Left lobe of liver (tissue), 2 donors: ENCODE results near the gene ENTPD2. TPM values are rescaled to one million over a fixed set of nuclear protein-coding genes. Genes with fewer than 3 reads are reported as not detected.
A peak's percentile ranks its signal among the peaks of the same experiment; 100 is the strongest.

Experiments
- ATAC-seq: fragments of 200-7000 bp; cut with Tn5 transposase; one replicate; pipeline ENCODE4 v1.9.1; 2020; ENCODE audit warnings: mild to moderate bottlenecking, moderate library complexity
- DNase-seq: peaks from one replicate; pipeline ENCODE4 v3.0.0-alpha.2; 2020; ENCODE audit warnings: low spot score
- total RNA-seq: library from RNA; stranded (reverse); gene quantifications from one replicate; pipeline ENCODE4 v1.2.1, GENCODE V29; 2021
- donor health status: DM: no; HTN: no; CAD: no; lungs with moderate emphysema.
- donor health status: DM: no; HTN: yes; CAD: no.

The ENTPD2 gene
- total RNA-seq, 1 donor from 2014 or later, result 1.7 TPM

DNA sequence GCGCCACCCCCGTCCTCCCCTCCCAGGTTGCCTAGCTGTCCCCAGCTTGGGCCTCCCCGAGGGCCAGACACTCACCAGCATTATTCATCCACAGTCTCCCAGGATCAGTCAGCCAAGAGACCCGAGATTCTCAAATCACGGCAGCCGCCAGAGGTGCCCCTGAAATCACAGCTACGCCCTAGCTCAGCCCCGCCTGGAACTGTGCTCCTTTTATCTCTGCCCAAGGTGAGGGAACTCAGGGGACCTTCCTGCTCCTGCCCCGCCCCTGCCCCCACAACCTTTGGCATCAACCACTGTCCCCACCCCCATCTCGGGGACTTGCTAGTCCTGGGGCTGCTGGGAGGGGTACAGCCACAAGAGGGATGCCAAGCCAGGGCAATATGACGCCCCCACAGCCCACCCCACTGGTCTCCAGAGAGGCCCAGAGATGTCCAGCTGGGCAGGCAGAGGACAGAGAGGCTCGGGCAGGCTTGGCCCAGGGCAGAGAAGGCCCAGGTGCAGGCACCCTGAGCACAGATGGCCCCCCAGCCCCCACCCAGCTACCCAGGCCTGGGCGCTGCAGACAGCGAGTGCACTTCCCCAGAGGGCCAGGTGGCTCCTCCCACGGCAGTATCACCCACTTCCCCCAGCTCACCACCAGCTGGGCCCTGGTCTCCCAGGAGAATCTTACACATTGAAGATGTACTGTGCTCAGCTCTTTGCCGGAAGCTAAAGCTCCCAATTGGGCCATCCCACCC lies 21.8 kb downstream of the ENTPD2 start, which contains the start of gene FUT7:
Gene FUT7 (minus strand): TSS at position 185 of the 737 bp plus-strand sequence. CDS start 97 bp downstream, at position 88.
- ATAC-seq, result no peak
- no peak for DNase-seq

DNA sequence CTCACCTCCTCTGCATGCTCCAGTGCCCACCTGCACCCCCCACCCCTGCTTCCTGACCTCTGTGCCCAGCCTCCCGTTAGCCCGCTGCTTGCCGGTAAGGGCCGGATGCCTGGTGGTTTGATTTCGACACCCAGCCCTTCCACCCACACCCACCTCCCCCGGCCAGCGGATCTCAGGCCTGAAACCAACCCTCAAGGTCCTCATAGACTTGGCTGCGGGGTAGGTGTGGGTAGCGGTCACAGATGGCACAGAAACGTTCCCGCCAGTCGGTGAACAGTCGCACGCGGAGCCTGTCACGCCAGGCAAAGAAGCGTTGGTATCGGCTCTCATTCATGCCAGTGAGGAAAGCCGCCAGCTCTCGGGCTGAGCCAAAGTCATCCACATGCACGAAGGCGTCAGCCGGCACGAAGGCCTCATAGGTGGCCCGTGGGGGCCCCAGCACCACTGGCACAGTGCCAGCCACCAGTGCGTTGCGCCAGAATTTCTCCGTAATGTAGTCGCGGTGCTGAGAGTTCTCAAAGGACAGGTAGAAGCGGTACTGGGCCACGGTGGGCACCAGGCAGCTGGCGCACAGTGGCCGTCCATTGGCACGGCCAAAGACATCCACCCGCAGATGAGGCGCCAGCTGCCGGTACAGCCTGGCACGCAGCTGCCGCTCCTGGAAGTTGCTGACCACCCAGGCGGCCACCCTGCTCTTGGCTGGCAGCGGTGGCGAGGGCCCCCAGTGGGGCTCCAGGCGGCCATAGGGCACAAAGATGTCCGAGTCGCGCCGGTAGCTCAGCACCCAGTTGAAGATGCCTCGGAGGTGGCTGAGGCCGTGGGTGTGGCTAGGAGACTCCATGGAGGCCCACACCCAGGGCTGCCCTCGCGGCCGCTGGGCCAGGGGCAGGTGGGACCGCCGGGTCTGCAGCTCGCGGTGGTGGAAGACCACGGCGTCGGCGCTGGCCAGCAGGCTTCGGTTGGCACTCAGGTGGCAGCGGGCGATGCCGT lies 23.0 kb downstream of the ENTPD2 start:
- DNase-seq (no peak), ATAC-seq (no peak)

GRCh38 chr9:137030006-137030405 lies 23.9 kb downstream of the ENTPD2 start:
- ATAC-seq (no peak), DNase-seq (no peak)

DNA sequence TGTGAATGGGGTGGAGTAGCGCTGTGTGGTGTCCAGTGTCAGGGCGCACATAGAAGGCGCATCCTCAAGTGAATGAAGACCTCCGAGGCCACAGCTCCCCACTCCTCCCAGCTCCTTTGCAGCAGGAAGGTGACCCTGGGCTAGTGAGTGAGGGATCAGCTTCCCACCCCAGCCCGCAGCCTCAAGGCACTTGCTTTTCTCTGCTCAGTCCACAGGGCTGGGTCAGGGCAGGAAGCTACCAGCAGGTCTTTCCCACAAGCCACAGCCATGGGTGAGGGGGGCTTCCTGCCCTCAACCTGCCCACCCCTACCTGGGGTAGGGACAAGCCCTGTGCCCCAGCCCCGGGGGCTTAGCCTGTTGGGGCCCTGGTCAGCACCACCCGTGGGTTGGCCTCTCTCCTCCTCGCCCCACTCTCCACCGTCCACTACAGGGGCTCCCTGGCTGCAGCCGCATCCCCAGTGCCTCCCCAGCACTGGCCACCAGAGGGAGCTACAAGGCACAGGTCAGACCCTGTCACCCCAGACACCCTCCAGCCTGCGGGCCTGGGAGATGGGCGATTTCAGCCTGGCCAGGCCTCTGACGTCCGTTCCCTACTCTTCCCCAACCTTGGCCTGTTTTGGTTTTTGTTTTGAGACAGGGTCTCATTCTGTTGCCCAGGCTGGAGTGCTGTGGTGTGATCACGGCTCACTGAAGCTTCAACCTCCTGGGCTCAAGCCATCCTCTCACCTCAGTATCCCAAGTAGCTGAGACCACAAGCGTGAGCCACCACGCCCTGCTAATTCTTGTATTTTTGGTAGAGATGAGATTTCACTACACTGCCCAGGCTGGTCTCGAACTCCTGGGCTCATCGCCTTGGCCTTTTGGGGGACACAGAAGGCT lies 24.6 kb downstream of the ENTPD2 start:
- ATAC-seq (peak; percentile 53), DNase-seq (peak; percentile 78)

GRCh38 chr9:137028263-137029057 lies 25.4 kb downstream of the ENTPD2 start:
- DNase-seq, result peak; percentile 76
- ATAC-seq, result peak; percentile 56

- ATAC-seq, result peak; percentile 10
- DNase-seq, result no peak
Measured at GRCh38 chr9:137027369-137028262, 26.2 kb downstream of the ENTPD2 start, which contains the start of gene ABCA2. ABCA2 (minus strand) TSS chr9:137028237; CDS start chr9:137028140, 97 bp downstream.

GRCh38 chr9:137026828-137027227 lies 27.0 kb downstream of the ENTPD2 start:
- peak; percentile 89 for DNase-seq

DNA sequence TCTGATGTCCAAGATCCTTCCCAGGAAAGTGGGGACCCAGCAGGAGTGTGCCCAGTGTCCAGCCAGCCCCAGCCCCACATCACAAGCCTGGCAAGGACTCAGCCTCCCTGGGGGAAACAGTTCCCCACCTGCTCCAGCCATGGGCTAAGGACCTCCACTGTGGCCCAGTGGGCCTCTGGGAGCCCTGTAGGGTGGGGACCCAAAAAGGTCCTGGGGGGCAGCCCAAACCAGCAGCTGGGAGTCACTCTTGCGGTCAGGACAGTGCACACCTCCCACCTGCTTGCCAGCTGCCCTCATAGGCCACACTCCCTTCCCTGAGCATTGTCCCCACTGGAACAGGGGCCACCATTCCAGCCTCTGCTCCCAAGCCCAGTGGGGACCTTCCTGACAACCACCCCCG lies 27.5 kb downstream of the ENTPD2 start:
- no peak for ATAC-seq
- no peak for DNase-seq

More at GRCh38 chr9:137026828-137027227, 27.0 kb downstream of the ENTPD2 start:
- ATAC-seq, result peak; percentile 21

- ATAC-seq, result peak; percentile 47
- DNase-seq, result peak; percentile 95
Measured at GRCh38 chr9:137025517-137025966, 28.3 kb downstream of the ENTPD2 start.

GRCh38 chr9:137023583-137023991 lies 30.3 kb downstream of the ENTPD2 start:
- no peak for DNase-seq
- ATAC-seq, result no peak

DNA sequence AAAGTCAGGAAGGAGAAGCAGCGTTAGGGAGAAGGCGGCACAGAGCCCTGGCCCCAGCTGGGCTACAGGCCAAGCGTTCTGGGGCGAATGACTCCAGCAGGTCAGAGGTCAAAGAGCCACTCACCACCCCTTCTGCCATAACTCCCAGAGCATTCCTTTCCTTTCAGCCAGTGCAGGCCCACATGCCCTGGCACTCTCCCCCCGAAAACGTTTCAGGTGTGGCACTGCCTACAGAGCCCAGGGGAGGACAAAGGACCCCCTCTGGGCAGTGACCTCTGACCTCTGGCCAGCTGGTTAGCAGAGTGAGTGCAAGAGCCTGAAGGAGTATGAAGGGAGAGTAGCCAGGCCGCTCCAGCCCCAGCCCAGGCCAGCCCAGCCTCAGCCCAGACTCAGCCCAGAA lies 30.7 kb downstream of the ENTPD2 start:
- ATAC-seq (peak; percentile 54), DNase-seq (peak; percentile 85)

- ATAC-seq, result peak; percentile 0
- DNase-seq, result no peak
Measured at GRCh38 chr9:137022662-137023008, 31.2 kb downstream of the ENTPD2 start.

DNA sequence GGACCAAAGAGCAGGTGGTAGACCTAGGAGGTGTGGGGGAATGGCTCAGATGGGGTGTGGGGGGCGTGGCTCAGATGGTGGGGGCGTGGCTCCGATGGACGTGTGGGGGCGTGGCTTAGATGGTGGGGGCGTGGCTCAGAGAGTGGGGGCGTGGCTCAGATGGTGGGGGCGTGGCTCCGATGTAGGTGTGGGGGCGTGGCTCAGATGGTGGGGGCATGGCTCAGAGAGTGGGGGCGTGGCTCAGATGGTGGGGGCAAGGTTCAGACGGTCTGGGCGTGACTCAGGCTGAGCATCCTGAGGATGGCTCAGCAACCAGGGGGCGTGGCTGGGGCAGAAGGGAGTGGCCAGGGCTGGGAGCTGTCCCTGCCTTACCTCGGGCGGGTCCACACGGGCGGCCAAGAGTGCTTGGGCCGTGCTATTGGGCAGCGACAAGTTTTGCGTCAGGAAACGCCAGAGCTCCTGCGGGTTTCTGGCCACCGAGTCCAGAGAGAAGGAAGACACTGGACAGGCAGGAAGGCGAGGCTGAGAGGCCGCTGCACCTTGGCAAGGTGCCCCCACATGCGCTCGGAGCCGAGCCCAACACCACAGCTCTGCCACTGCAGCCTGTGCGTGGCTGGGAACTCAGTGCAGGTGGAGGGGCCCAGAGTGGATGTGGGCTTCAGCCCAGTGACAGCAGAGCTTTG lies 31.7 kb downstream of the ENTPD2 start:
- ATAC-seq (peak; percentile 71), DNase-seq (peak; percentile 96)

DNA sequence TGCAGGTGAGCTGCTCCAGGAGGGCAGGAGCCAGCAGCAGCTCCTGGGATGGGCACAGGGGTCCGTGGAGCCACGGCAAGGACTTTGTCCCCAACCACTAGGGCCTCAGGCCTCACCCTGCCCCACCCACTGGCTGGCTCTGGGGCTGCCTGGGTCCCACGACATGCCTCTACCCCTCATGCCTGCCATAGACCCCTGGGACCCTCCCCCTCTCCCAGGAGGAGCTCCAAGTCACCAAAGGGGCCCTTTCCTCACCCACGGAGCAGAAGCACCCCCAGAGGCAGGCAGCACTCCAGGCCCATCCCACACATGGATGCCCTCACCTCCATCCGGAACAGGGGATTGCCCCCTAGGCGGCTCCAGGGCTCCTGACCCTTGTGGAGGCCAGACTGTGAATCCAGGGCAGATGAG lies 32.3 kb downstream of the ENTPD2 start:
- no peak for ATAC-seq

DNA sequence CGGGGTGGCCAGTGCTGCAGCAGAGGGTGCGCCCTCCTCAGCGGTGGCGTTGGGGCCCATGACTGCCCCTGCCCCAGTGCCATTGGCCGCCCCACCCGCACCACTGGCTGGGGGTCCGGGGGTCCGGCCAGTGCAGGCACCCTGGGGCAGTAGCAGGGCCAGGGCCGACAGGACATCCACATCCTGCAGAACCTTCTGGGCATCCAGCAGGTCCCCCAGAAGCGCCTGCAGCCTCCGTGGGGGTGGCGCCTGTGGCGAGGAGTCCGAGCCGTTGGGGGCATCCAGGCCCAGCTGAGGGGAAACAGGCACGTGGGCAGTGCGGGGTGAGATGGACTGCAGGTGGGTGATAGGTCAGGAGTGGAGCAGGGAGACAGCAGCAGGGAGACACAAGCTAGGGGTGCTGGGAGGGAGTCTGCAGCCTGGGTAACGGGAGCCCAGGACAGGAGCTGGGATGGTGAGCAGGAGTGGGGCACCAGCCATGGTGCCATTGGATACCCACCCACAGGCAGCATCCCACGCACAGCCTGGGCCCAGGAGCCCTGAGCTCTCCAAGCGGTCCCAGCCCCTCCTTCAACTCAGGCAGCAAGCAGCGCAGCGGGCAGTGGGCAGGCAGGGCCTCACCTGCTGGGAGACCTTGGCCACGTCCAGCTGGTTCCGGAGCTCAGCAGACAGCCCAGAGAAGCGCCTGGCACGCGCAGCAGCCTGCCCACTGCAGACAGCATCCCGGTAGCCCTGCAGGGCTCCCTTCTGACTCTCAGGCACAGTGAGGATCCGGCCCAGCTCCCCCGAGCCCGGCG lies 32.9 kb downstream of the ENTPD2 start:
- DNase-seq, result no peak
- ATAC-seq, result no peak

More for the DNA sequence above, 32.3 kb downstream of the ENTPD2 start:
- no peak for DNase-seq

GRCh38 chr9:137019891-137020683 lies 33.8 kb downstream of the ENTPD2 start:
- ATAC-seq (no peak), DNase-seq (no peak)
